ENCODE results near the gene HNRNPAB.
"Not testable (repeated sequence)": the region's sequence is repeated elsewhere in the genome, so short reads cannot be mapped to it uniquely, and the experiment has no call there.

Gene HNRNPAB

DNA sequence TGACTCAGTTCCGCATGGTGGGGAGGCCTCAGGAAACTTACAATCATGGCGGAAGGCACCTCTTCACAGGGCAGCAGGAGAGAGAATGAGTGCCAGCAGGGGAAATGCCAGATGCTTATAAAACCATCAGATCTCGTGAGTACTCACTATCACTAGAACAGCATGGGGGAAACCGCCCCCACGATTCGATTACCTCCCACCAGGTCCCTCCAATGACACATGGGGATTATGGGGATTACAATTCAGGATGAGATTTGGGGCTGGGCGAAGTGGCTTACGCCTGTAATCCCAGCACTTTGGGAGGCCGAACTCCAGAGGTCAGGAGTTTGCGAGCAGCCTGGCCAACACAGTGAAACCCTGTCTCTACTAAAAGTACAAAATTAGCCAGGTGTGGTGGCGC lies 6.2 kb upstream of the HNRNPAB start:
- not testable (repeated sequence) for DNase-seq

DNA sequence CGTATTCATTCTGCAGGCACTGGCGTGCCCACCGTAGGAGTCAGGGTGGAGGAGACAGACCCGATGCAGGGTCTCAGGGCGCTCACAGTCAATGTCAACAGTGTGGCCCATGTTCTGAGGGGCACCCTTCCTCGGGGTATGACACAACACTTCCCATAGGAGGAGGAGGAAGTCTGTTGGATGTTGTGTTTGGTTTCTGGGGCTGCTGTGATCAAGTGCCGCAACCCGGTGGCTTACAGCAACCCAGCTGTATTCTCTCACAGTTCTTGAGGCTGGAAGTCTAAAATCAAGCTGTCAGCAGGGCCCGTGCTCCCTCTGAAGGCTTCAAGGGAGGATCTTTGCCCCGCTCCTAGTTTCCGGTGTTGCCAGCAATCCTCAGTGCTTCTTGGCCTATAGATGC lies 5.6 kb upstream of the HNRNPAB start:
- no peak for DNase-seq

DNA sequence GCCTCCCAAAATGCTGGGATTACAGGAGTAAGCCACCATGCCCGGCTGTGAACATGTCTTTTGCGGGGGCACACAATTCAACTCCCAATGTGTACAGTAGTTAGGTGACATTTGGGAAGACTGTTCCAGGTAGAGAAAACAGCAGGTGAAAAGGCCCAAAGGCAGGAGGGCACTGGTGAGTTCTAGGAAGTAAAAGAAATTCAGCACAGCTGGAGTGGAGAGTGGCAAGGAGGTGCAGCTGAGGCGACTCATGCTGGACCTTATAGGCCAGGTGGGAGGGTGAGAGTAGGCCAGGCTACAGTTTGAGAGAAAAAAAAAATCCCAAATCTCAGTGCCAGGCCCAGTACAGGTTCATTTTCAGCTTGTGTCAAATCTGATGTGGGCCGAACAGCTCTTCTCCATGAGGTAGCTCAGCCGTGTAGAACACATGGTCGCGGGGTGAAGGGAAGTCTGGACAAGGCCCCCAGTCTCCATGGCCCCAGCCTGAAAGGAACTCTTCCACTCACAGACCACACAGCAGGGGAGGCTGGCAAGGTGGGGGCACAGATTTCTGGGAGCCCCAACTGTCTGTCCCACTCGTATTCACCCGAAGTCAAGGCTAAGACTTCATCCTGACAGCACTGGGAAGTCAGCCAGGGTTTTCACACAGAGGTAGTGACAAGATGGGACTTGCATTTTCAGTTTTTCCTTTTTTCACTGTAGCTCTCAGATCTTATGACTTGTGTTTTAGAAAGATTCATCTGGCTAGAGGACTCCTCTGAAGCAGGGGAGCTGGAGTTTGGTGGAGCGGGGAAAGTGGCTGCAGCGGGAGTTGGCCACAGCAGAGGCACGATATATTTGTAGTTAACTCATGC lies 4.5 kb upstream of the HNRNPAB start:
- DNase-seq = no peak

- no peak for DNase-seq
Observed at GRCh38 chr5:178201221-178201926, 3.0 kb upstream of the HNRNPAB start.

DNA sequence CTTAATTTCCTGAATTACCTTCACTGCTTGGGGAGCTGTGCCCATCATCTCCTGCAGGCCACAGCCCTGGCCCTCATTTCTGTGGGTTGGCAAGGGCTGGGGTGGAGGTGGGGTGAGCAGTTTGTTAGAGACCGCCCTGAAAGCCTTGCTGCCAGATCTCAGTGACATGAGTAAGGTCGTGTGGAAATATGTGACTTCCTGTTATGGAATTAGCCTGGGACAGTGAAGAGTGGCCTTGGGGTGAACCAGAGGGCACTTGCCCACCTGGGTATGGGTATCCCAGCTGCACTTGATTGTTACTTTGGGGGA lies 2.5 kb upstream of the HNRNPAB start:
- no peak for DNase-seq

- no peak for DNase-seq
Observed at GRCh38 chr5:178202541-178202940, 1.8 kb upstream of the HNRNPAB start.

- no peak for DNase-seq
Observed at GRCh38 chr5:178203670-178204181, 607 bp upstream of the HNRNPAB start.

DNA sequence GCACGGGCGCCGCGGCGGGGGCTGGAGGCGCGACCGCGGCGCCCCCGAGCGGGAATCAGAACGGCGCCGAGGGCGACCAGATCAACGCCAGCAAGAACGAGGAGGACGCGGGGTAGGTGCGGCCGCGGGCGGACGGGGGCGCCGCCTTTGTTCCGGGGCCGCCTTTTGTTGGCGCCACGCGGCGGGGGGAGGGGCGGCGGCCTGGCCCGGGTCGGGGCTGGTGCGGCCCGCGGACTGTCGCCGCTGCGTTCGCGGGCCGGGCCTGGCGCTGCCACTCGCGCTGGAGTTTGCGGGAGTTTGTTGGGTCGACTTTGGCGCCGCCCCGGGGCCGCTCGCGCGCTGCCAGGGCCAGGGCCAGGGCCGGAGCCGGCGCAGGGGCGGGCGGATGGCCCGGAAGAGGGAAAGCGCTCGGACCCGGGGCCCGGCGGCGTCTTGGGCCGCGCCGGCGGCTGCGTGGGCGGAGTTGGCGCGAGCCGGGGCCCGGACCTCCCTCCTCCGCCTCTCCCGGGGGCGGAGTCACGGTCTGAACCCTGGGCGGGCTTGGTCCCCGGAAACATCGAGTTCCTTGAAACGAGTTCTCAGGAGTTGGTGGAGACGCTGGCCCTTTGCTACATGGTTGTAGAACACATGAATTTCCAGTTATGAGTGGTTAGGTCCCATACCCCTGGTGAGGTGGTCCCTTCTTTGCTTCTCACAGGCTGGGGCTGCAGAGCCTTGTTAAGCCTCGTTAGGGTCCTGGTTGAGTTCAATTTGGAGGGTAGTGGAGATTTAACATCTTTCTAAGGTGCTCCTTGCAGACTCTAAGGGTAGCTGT lies 809 bp downstream of the HNRNPAB start:
- DNase-seq = peak; percentile 72

GRCh38 chr5:178205749-178206047 lies 1.4 kb downstream of the HNRNPAB start:
- no peak for DNase-seq

DNA sequence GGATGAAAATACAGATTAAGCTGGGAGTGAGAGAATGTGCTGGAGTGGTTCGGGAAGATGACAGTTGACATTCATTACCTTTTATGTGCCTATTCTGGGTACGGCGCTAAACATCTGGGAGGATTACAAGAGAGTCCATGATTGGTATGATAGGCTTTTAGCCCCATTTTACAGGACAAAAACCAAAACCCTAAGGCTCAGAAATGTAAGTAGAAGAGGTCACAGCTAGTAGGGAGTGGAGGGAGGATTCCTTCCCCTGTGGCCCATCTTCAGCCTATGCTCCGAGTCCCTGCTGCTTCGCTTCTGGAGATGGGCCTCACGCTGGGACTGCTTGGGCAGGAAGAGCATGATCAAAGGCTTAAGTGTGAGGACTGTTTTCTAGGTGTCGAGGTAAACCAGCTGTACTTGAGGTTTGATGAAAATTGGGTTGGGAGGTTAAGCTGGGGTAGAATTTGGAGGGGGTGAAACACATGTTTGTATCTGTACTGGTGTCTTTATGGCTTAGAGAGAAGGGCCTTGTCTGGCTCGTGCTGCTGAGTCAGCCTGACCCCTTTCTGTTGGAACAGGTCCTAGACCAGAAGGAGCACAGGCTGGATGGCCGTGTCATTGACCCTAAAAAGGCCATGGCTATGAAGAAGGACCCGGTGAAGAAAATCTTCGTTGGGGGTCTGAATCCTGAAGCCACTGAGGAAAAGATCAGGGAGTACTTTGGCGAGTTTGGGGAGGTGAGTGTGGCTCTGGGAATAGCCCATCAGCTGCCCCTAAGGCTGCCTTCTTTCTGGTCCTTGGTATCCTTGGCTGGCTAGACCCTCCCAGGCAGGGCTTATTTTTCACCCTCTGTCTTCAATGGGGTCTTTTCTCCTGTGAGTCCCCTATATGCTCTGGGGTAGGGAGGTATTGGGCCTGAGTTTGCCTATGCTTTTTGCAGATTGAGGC lies 2.1 kb downstream of the HNRNPAB start:
- DNase-seq = no peak

GRCh38 chr5:178207183-178207916 lies 3.0 kb downstream of the HNRNPAB start:
- peak; percentile 54 for DNase-seq

- DNase-seq = no peak
Observed at GRCh38 chr5:178207917-178208280, 3.6 kb downstream of the HNRNPAB start.

- no peak for DNase-seq
Observed at GRCh38 chr5:178208540-178209227, 4.4 kb downstream of the HNRNPAB start.

DNA sequence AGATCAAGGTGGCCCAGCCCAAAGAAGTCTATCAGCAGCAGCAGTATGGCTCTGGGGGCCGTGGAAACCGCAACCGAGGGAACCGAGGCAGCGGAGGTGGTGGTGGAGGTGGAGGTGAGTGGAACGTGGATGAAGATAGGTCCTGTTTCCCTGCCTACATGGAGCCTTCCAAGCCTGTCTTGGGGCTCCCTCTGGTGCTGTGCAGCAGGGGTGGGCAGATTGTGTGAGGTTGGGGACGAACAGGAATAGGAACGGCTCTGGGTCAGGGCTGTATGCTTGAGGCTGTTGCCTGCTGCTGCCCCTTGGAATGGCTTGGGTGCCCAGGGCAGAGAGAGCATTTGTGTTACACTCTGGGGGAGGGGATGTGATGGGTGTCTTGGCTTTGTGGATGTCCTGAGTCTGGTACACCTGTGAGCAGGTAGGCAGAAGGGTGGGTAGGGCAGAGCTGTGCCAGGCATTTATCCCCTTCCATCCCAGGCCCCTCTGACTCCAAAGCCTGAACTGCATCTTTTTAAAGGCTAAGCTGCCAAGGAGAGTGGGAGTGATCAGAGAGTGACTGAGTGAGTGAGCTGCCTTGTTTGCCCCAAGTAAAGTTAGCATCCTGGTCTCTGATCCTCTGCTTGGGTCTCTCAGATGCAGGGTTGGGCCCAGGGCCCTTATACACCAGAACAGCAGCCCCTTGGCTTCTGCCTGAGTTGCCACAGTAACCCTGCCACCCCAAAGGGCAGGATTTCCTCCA lies 5.2 kb downstream of the HNRNPAB start:
- no peak for DNase-seq

DNA sequence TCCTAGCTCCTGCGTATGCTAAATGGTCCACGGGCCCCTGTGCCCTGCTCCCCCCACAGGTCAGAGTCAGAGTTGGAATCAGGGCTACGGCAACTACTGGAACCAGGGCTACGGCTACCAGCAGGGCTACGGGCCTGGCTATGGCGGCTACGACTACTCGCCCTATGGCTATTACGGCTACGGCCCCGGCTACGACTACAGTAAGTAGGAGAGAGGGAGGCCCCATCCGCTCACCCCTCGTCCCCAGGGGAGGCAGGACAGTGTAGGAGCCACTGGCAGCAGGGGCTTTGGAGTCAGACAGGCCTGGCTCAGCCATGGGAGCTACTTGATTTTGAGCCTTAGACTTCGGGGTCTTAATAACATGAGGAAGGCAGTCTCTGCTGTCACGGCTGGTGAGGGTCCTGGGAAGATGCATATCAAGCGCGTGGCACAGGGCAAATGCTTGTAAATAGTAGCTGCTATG lies 5.8 kb downstream of the HNRNPAB start:
- DNase-seq = no peak

- DNase-seq = no peak
Observed at GRCh38 chr5:178210686-178211085, 6.4 kb downstream of the HNRNPAB start.

- DNase-seq = no peak
Observed at GRCh38 chr5:178211095-178212048, 7.0 kb downstream of the HNRNPAB start.

DNA sequence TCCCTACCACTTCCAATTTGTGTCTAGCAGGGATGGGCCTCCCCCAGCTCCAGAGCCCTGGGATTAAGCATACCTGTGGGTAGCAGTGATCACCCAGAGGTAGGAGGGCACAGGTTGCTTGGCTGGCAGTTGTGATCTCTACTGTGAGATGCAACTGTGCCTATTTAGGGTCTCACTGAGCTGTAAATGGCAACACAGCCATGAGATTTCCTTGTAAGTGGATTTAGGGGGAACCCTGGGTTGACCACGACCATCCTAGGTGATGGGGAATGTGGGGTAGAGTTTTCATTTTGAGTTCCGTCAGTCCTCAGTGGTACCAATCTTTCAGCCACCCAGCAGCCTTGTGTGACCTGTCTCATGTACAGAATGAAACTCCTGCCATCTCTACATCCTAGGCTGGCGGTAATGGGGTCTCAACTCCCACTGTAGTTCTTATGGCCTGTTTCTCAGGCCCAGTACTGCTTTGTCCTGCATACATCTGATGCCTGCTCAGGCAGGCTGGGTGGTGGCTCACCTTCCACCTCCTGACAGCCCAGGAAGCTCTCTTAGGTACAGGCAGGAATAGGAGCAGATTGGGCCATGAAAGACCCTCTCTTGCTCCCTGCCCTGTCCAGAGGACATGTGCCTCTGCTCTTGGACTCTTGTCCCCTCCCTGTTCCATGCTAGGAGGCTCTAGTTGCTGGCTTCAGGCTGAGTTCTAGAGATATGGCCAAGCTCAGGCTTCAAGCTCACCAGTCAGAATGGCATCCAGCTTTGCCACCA lies 8.1 kb downstream of the HNRNPAB start:
- DNase-seq = no peak
